GM12872 (cell line): ENCODE data around the gene E2F1.

Source experiments
- CTCF ChIP-seq: IDR thresholded peaks from 3 replicates; pipeline ENCODE4 v1.5.1; 2011; ENCODE audit warnings: low read depth, mild to moderate bottlenecking, low read length, moderate library complexity; ENCODE audit not compliant: insufficient read depth

E2F1 gene

GRCh38 chr20:33663161-33664084, 22.8 kb downstream of the E2F1 start:
- TF ChIP-seq CTCF: no peak

DNA sequence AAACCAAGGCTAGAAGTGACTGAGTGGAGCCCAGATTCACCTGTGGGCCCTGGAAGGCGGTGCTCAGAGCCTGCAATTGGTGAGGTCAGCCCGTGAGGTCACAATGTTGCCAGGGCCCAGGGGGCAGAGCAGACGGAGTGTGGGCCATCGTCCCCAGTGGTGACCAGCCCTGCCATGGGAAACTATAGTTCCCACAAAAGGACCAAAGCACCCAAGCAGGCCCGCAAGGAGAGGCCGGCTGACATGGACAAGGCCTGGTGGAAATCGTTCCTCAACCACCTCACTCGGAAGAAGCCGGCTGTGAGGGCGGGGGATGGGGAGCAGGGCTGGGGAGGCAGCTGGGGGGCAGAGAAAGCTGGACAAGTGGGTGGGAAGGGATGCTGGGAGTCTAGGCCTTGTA, 24.0 kb downstream of the E2F1 start, which contains the start of gene C20orf144:
Gene C20orf144 (plus strand): TSS at position 156 of the 400 bp plus-strand sequence. CDS start 19 bp downstream, at position 175.
- TF ChIP-seq CTCF: no peak

- TF ChIP-seq CTCF: no peak
These were observed 25.5 kb downstream of the E2F1 start for GRCh38 chr20:33660685-33661058.

- TF ChIP-seq CTCF: no peak
These were observed 26.0 kb downstream of the E2F1 start for GRCh38 chr20:33660035-33660684.

- no peak for TF ChIP-seq CTCF
These were observed 26.7 kb downstream of the E2F1 start for GRCh38 chr20:33659341-33660034.

DNA sequence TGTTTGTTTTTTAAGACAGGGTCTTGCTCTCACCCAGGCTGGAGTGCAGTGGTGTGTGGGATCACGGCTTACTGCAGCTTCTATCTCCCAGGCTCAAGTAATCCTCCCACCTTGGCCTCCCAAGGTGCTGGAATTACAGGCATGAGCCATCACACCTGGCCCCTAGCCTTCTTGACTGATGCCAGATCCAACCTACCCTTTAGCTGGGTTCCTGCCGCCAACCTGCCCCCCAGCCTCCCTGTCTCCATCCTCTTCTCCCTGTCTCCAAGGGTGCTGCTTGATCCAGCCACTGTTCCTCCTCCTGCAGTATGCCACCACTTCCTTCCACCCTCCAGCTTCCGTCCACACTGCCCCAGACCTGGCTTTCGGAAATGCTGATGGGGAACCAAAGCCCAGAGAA, 27.3 kb downstream of the E2F1 start:
- TF ChIP-seq CTCF: no peak

GRCh38 chr20:33658510-33658909, 27.7 kb downstream of the E2F1 start:
- TF ChIP-seq CTCF: no peak
